ENCODE measurements around the gene KCNMA1. TPM values are rescaled to one million over a fixed set of nuclear protein-coding genes. Genes with fewer than 3 reads are reported as not detected.
A peak's percentile ranks its signal among the peaks of the same experiment; 100 is the strongest.

Gene KCNMA1
- total RNA-seq, 1 donor from 2014 or later = 15.8 TPM

- peak; percentile 88 for FAIRE-seq
- peak; percentile 36 for TF ChIP-seq CTCF (IDR thresholded peaks at IDR 0.05; ENCODE audit: insufficient read depth, low read length, severe bottlenecking)
- Histone ChIP-seq H3K27me3 (ENCODE audit: control insufficient read depth, insufficient read depth, low read length) (no peaks in the 10 kb centered on the region), H3K4me3 (ENCODE audit: low read depth, low read length) (no peak overlapping the region), H3K36me3 (ENCODE audit: control insufficient read depth, insufficient read depth, low read length) (no peaks in the 10 kb centered on the region)
- peak; percentile 96 for DNase-seq (ENCODE audit: low read depth)
Observed at GRCh38 chr10:77504873-77505257, 132.7 kb downstream of the KCNMA1 start.

GRCh38 chr10:77504196-77504872 lies 133.3 kb downstream of the KCNMA1 start:
- DNase-seq (ENCODE audit: low read depth) (no peak), FAIRE-seq (no peak)
- no peaks in the 10 kb centered on the region for H3K36me3 ChIP-seq (ENCODE audit: control insufficient read depth, insufficient read depth, low read length)
- H3K4me3 ChIP-seq (ENCODE audit: low read depth, low read length) = no peak overlapping the region
- H3K27me3 ChIP-seq (ENCODE audit: control insufficient read depth, insufficient read depth, low read length) = no peaks in the 10 kb centered on the region
- no peak for TF ChIP-seq CTCF (IDR thresholded peaks at IDR 0.05; ENCODE audit: insufficient read depth, low read length, severe bottlenecking)

- Histone ChIP-seq H3K4me3 (ENCODE audit: low read depth, low read length) (no peak overlapping the region), H3K36me3 (ENCODE audit: control insufficient read depth, insufficient read depth, low read length) (no peaks in the 10 kb centered on the region), H3K27me3 (ENCODE audit: control insufficient read depth, insufficient read depth, low read length) (no peaks in the 10 kb centered on the region)
- no peak for TF ChIP-seq CTCF (IDR thresholded peaks at IDR 0.05; ENCODE audit: insufficient read depth, low read length, severe bottlenecking)
- DNase-seq (ENCODE audit: low read depth) (peak; percentile 72), FAIRE-seq (no peak)
Observed at GRCh38 chr10:77501846-77502261, 135.8 kb downstream of the KCNMA1 start.

GRCh38 chr10:77501152-77501845 lies 136.3 kb downstream of the KCNMA1 start:
- TF ChIP-seq CTCF (IDR thresholded peaks at IDR 0.05; ENCODE audit: insufficient read depth, low read length, severe bottlenecking) = no peak
- H3K4me3 ChIP-seq (ENCODE audit: low read depth, low read length) = no peak overlapping the region
- peak; percentile 99 for FAIRE-seq
- no peaks in the 10 kb centered on the region for H3K27me3 ChIP-seq (ENCODE audit: control insufficient read depth, insufficient read depth, low read length)
- H3K36me3 ChIP-seq (ENCODE audit: control insufficient read depth, insufficient read depth, low read length) = no peaks in the 10 kb centered on the region
- DNase-seq (ENCODE audit: low read depth) = peak; percentile 77

GRCh38 chr10:77500754-77501151 lies 136.9 kb downstream of the KCNMA1 start:
- H3K36me3 ChIP-seq (ENCODE audit: control insufficient read depth, insufficient read depth, low read length) = no peaks in the 10 kb centered on the region
- no peak overlapping the region for H3K4me3 ChIP-seq (ENCODE audit: low read depth, low read length)
- DNase-seq (ENCODE audit: low read depth) (no peak), FAIRE-seq (no peak)
- TF ChIP-seq CTCF (IDR thresholded peaks at IDR 0.05; ENCODE audit: insufficient read depth, low read length, severe bottlenecking) = no peak
- H3K27me3 ChIP-seq (ENCODE audit: control insufficient read depth, insufficient read depth, low read length) = no peaks in the 10 kb centered on the region

Data from bronchial epithelial cell (primary cell).